WTC11 (cell line): ENCODE measurements around the gene MTMR2.

Source experiments
- ARID4B ChIP-seq: sonication (generic); formaldehyde crosslinking; IDR thresholded peaks from 2 replicates; pipeline ENCODE4 v1.8.0; 2023; ENCODE audit warnings: missing genetic modification reagents, mild to moderate bottlenecking, borderline replicate concordance
- ATF2 ChIP-seq: sonication (generic); formaldehyde crosslinking; IDR thresholded peaks from 2 replicates; pipeline ENCODE4 v1.8.1; 2022; ENCODE audit warnings: low read depth, missing genetic modification reagents, borderline replicate concordance
- CTCF ChIP-seq: fragments of 200-600 bp; IDR thresholded peaks from 2 replicates; pipeline ENCODE4 v1.8.0; 2022; ENCODE audit warnings: antibody characterized with exemption
- E2F5 ChIP-seq: sonication (generic); formaldehyde crosslinking; IDR thresholded peaks from 2 replicates; pipeline ENCODE4 v1.8.1; 2022; ENCODE audit warnings: mild to moderate bottlenecking, moderate library complexity, missing genetic modification reagents
- FOXJ3 ChIP-seq: sonication (generic); formaldehyde crosslinking; IDR thresholded peaks from 2 replicates; pipeline ENCODE4 v1.9.0; 2021; ENCODE audit warnings: missing genetic modification reagents, mild to moderate bottlenecking, borderline replicate concordance
- JUN ChIP-seq: sonication (generic); formaldehyde crosslinking; IDR thresholded peaks from 2 replicates; pipeline ENCODE4 v1.8.0; 2023; ENCODE audit warnings: mild to moderate bottlenecking, missing genetic modification reagents
- SMAD4 ChIP-seq: sonication (generic); formaldehyde crosslinking; IDR thresholded peaks from 2 replicates; pipeline ENCODE4 v1.8.0; 2022; ENCODE audit warnings: mild to moderate bottlenecking, missing genetic modification reagents
- SP1 ChIP-seq: sonication (generic); formaldehyde crosslinking; conservative IDR thresholded peaks from 2 replicates; pipeline ENCODE4 v1.8.1; 2022; ENCODE audit warnings: missing genetic modification reagents
- TCF7 ChIP-seq: sonication (generic); formaldehyde crosslinking; IDR thresholded peaks from 2 replicates; pipeline ENCODE4 v1.8.0; 2022; ENCODE audit warnings: mild to moderate bottlenecking, low read depth, missing genetic modification reagents, moderate library complexity
- ZBTB43 ChIP-seq: sonication (generic); formaldehyde crosslinking; IDR thresholded peaks from 2 replicates; pipeline ENCODE4 v1.8.1; 2023; ENCODE audit warnings: mild to moderate bottlenecking, missing genetic modification reagents
- ZNF423 ChIP-seq: fragments of 250-450 bp; sonication (Bioruptor Pico); IDR thresholded peaks from 2 replicates; pipeline ENCODE4 v2.1.2; 2022; ENCODE audit warnings: mild to moderate bottlenecking, moderate library complexity

GRCh38 chr11:95939091-95939490 is 15.2 kb upstream of the MTMR2 start:
- TF ChIP-seq SP1 (CRISPR knock-in tag), result no peak
- TF ChIP-seq CTCF, result no peak
- TF ChIP-seq FOXJ3 (CRISPR knock-in tag), result no peak
- TF ChIP-seq TCF7 (CRISPR knock-in tag), result no peak
- TF ChIP-seq ATF2 (CRISPR knock-in tag), result no peak
- TF ChIP-seq JUN (CRISPR knock-in tag), result no peak
- no peak for TF ChIP-seq ZBTB43 (CRISPR knock-in tag)
- no peak for TF ChIP-seq SMAD4 (CRISPR knock-in tag)
- TF ChIP-seq E2F5, result no peak
- no peak for TF ChIP-seq ZNF423 (CRISPR knock-in tag)
- no peak for TF ChIP-seq ARID4B
